Fibroblast of villous mesenchyme (primary cell): ENCODE data around the gene EMD. TPM values are rescaled to one million over a fixed set of nuclear protein-coding genes. Genes with fewer than 3 reads are reported as not detected.
"Not testable (repeated sequence)": the region's sequence is repeated elsewhere in the genome, so short reads cannot be mapped to it uniquely, and the experiment has no call there.

ENCODE experiments used
- DNase-seq: peaks from one replicate; pipeline ENCODE4 v3.0.0-alpha.2; 2010; ENCODE audit warnings: low read depth
- H3K4me3 ChIP-seq: 2 replicates; pipeline ENCODE4 v1.5.1; 2011; ENCODE audit warnings: low read depth, mild to moderate bottlenecking, low read length
- total RNA-seq: library from RNA; depleted of rRNA; stranded (reverse); fragments of >200 nt; gene quantifications from 2 replicates; pipeline ENCODE4 v1.2.3, GENCODE V29; 2012
- TF ChIP-seq, protein P1 (sequence below): IDR thresholded peaks from 2 replicates; pipeline ENCODE4 v1.5.1; 2012; ENCODE audit warnings: low read depth, mild to moderate bottlenecking, low read length; ENCODE audit not compliant: insufficient read depth

Gene EMD
- total RNA-seq: 34.5 and 35.1 TPM in 2 replicates

DNA sequence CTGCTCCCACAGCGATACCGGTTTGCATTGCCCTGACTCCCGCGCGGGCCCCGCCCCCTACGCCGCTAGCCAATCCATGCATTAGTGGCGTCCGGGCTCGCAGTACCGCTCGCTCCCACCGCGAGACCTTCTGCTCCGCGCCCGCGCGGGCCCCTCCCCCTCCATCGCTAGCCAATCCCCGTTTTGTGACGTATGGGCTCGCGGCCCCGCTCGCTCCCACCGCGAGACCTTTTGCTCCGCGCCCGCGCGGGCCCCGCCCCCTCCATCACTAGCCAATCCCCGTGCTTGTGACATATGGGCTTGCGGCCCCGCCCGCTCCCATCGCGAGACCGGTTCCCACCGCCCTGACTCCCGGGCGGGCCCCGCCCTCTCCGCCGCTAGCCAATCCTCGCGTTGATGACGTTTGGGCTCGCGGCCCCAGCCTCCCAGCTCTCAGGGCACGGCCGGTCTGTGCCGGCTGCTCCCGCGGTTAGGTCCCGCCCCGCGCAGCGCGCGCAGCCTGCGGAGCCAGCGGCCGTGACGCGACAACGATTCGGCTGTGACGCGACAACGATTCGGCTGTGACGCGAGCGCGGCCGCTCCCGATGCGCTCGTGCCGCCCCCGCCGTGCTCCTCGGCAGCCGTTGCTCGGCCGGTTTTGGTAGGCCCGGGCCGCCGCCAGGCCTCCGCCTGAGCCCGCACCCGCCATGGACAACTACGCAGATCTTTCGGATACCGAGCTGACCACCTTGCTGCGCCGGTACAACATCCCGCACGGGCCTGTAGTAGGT lies at the start of gene EMD:
Gene EMD, plus strand, starts transcription at position 497 of the 770 bp plus-strand sequence. Its CDS starts 190 bp downstream, at position 687.
- peak within 1 kb of the TSS; percentile 69 for H3K4me3 ChIP-seq
- TF ChIP-seq, protein P1, sequence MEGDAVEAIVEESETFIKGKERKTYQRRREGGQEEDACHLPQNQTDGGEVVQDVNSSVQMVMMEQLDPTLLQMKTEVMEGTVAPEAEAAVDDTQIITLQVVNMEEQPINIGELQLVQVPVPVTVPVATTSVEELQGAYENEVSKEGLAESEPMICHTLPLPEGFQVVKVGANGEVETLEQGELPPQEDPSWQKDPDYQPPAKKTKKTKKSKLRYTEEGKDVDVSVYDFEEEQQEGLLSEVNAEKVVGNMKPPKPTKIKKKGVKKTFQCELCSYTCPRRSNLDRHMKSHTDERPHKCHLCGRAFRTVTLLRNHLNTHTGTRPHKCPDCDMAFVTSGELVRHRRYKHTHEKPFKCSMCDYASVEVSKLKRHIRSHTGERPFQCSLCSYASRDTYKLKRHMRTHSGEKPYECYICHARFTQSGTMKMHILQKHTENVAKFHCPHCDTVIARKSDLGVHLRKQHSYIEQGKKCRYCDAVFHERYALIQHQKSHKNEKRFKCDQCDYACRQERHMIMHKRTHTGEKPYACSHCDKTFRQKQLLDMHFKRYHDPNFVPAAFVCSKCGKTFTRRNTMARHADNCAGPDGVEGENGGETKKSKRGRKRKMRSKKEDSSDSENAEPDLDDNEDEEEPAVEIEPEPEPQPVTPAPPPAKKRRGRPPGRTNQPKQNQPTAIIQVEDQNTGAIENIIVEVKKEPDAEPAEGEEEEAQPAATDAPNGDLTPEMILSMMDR: no peak
- DNase-seq: peak; percentile 98

DNA sequence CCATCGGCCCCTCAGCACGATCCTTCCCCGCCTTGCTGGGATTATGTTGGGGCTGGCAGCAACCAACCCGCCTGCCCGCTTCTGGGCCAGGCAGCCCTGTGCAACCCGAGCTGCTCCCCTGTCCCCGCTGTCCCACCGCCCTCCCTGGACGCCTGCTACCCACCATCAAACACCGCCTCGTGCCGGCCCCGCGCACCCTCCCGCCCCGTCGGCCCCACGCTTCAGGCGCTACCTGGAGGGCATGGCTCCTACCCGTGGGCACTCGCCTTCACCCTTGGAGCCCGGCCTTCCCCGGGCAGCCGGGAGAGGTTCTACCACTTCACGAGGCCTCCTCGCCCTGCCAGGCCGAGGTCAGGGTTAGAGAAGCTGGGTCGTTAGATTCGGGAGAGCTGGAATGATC lies 46.5 kb upstream of the EMD start:
- DNase-seq: no peak
- no peak overlapping the region for H3K4me3 ChIP-seq
- TF ChIP-seq, protein P1: no peak

DNA sequence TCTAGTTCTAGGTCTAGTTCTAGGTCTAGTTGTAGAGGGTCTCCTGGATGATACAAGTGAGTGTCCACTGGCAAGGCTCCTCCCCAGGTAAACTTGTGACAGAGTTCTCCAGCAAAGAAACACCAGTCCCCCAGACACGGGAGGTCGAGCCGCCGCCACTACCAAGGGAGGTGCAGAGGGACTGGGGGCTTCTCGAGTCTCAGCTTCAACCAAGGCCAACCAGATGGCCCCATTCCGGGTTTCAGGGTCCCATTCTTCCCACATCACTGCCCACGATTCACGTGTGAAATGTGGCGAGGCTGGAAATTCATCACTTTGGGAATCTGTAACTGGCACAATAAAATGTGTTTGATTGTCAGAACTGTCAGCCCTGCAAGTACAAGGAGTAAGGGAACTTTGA lies 46.0 kb upstream of the EMD start:
- no peak for DNase-seq
- no peak overlapping the region for H3K4me3 ChIP-seq
- TF ChIP-seq, protein P1: no peak

DNA sequence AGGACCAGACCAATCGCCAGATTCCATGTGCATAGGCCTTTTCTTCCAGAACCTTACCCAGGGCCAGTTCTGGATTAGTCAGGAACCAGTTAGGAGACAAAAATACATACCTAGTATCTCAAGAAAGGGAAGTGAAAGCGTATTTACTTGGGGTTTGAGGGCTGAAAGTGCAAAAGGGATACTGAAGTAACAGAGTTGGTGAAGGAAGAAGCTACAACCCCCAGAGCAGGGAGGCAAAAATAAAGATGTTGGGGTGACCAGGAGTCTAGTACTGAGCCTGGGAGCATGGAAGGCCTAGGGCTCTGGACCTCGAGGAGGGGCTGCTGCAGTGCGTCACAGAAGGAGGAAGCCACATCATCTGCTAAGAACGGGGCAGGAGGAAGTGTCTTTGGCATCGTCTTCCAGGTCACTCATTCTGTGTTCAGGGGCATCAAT lies 45.2 kb upstream of the EMD start:
- TF ChIP-seq, protein P1: no peak
- no peak overlapping the region for H3K4me3 ChIP-seq
- no peak for DNase-seq

DNA sequence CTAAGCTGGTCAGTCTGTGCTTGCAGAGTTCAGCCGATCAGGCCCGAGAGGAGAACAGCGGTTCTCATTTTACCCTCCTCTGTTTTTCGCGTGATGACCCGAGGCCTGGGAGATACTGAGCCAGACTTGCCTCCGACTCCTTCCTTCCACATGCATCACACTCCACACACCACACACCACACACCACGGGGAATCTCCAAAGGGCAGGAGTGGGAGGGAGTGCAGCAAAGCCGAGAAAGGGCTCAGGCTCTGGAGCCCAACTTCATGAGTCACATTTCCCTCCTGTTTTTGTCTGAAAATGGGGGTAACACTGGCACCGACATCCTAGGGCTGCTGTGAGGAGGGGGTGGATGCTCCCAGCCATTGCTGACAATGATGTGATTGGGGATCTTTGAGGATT lies 44.6 kb upstream of the EMD start:
- no peak for DNase-seq
- no peak overlapping the region for H3K4me3 ChIP-seq
- TF ChIP-seq, protein P1: no peak

DNA sequence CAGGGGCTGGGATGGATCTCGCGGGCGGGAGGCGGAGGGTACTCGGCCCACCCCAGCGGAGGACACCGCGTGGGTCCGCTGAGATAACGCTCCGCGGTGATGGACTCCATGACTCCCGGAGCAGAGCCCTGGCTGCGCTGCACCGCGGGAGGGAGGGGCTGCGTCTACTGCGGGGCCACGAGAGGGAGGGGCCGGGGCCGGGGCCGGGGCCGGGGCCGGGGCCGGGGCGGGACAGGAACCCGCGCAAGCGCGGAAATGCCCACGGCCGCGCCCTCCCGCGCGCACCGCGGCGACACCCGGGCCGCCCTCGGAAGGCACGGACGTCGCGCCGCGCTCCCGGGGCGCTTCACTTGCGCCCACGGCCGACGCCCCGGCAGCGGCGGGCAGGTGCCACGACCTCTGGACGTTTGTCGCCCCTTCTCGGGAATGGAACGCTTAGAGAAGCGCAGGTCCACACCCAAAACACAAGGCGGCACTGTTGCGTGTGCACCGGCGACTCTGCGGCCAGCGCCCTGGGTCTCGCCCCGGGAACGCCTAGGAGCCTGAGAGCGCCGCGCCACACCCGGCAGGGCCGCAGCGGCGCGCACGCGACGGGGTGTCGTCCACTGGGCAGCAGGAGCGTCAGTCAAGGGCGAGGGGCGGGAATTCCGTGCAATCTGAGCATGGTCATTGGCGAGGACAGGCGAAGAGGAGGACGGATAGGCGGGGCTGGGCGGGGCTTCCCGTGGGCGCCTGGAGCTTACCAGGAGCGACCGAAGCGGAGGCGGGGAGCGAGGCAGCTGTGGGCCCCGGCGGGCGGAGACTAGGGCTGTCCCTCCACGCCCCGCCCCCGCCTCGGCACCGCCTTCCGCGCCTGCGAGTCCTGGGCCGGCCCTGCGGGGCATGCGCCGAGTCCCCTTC lies 37.4 kb upstream of the EMD start:
- DNase-seq: not testable (repeated sequence)

DNA sequence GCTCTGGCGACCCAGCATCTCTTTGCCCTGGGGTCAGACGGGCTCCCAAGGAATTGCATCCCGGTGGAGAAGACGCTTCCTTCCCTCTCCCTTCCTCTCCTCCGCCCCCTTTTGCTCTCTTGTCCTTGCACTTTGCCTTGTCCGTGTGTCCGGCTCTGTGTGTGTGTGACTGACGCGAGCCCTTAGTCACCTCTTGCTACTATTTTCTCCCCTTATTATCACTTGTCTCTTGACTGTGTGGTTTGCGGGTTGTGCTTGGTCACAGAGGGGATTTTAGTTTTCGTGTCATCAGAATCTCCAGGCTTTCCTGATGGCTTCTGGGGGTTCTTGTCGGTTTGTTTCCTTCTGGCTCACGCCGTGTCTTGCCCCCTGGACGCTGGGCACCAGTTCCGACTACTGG lies 36.0 kb upstream of the EMD start:
- not testable (repeated sequence) for DNase-seq, H3K4me3 ChIP-seq

More for the DNA sequence above, 37.4 kb upstream of the EMD start:
- not testable (repeated sequence) for H3K4me3 ChIP-seq

DNA sequence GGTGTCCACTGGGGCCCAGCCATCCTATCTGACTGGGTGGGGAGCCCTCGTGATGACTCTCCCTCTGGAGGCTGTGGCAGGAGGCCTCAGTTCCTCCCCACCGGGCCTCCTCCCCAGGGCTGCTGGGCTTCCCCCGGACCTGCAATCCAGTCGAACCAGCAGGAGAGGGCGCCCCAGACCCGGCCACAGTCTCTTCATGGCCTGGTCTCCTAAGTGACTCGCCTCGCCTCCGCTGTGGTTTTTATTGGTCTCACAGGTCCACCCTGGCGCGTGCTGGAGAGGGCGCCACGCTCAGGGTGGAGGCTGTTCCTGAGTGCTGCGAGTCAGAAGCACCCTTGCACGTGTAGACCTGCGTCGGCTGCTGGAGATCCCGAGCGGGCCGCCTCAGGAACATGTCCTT lies 35.5 kb upstream of the EMD start:
- not testable (repeated sequence) for DNase-seq, H3K4me3 ChIP-seq
